HG02642 (cell line): ENCODE results near the gene RGS9.

Experiments used
- ATAC-seq: cut with Tn5 transposase; IDR thresholded peaks from one replicate; pipeline ENCODE4 v1.9.1; 2021; ENCODE audit warnings: mild to moderate bottlenecking; ENCODE audit not compliant: unreplicated experiment, poor library complexity

The RGS9 gene

DNA sequence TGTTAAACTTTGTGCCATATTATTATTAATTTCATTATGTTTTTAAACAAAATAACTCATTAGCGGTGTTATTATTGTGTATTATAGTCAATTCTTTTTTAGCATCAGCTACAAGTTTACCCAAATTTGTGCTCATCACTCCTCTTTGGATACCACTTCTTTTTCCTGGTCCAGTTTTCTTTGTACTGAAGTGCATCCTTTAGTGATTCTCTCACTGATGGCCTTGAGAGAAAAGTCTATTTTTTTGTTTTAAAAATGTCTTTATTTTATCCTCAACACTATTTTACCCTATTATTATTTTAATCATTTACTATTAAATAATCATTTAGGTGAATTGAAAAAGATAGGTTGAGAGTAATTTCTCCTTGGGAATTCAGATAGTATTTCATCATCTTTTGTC, 99.2 kb downstream of the RGS9 start:
- no peak for ATAC-seq

DNA sequence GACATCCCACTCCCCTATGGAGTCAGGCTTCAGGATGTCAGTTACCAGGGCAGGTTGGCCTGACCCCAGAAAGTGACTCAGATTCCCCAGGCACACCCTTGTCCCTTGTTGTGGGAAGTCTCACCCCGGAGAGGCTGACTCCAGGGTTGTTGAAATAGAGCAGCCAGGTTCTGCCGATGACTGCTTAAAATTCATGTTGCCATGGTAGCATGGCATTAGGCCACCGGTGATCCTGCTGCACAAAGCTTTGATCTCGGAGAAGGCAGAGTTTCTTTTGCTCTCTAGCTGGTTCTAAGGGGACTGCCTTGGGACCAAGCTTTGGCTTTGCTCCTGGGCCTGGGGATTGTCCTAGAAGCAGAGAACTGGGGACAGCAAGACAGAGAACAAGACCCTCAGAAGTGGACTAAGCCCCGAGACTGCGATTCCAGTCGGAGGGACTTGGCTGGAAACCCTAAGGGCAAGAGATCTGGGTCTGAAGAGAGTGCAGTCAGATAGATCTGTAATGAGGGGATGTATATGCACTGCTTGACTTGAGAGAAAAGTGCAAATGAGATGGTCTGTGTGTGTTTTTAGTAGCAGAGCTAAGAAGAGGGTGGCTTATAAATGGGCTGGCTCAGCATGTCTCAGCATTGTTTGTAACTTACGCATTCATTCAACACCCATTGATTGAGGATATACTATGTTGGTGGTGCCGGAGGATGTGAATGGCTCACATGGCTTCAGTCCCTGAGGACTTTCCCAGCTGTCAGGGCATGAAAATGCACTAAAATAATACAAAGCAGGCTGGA, 106.9 kb downstream of the RGS9 start:
- ATAC-seq: no peak

DNA sequence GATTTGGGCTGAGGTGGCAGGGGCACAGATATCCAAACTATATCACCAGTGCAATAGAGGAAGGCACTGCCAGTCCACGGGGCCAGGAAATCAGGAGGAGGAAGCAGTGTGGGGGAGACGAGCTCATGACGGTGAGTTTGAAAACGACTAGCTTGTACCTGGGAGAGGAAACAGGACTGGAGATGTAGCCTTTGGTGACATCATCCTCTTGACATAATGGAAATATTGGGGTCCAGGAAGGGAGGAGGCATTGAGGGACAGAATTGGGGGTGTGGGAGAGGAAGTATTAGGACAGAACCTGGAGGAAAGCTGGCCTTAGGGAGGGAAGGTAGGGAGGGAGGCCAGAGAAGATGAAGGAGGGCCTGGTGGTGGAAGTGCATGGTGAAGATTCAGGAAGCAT, 109.1 kb downstream of the RGS9 start:
- no peak for ATAC-seq

DNA sequence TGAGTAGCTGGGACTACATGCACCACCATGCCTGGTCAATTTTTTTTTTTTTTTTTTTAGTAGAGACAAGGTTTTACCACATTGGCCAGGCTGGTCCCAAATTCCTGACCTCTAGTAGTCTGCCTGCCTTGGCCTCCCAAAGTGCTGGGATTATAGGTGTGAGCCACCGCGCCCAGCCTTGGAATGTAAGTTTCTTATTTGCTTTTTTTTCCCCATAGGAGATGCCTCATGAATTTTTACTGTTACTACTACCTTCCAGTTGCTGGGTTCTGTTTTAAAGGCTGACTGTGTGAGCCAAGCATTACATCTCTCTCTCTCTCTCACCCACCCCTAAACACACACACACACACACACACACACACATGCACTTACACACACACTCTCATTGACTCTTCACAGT, 112.6 kb downstream of the RGS9 start:
- ATAC-seq: no peak

DNA sequence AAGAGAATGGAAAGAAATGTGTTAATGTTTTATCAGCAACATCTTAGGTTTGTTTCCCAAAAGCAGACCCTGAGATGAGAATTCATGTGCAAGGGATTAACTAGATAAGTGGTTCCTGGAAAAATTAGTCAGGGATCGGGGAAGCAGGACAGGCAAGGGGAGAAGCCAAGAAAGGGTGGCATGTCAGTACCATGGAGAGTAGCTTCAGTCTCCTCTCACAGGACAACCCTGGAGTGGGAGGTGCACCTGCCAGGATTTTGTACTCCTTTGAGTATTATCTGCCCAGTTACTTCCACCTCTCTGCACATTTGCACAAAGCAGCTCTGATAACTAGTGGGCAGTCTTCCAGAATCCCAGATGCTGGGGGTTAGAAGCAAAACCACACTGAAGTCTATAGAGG, 117.0 kb downstream of the RGS9 start:
- no peak for ATAC-seq

DNA sequence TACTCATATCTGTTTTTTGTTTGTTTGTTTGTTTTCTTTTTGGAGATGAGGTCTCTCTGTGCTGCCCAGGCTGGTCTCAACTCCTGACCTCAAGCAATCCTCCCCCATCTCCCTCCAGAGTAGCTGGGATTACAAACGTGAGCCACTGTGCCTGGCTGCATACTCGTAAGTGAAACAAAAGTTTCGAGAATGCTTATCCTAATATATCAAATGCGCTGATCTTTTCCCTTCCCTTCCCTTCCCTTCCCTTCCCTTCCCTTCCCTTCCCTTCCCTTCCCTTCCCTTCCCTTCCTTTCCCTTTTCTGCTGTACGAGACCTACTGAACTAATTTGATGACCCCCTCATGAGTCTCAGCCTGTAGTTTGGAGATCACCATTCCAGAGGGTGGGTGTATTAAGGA, 122.1 kb downstream of the RGS9 start:
- no peak for ATAC-seq

DNA sequence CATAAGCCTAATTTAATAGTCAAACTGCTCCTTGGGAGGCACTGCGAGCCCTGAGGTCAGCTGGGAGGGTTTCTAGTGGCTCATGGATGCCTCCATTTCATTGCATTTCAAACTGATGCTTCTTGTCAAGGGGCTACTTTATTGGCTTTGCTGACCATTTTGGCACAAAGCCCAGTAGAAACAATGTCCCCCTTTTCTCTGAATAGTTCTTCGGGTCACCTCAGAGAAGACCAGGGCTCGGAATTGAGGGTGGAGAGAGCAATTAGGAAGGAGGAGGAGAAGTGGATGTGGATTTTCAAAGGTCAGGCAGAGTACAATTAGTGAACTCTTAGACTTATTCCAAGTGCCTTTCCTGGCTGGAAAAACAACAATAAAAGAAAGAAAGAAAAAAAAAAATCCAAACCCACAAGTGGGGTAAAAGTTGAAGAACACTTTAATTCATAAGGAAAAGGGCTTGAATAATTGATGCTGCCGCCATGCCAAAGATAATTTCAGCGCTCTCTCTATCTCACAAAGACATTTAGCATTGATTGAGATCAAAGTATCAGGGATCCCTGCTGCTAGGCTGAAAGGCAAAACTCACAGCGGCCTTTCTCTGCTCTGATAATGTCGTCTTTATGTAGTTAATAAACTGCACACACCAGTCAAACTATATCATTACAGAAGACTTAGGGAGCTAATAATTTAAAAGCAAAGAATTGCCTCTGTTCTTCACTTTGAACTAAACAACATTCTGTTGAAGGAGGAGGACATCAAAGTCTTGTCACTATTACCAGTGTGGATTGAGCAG, 122.7 kb downstream of the RGS9 start:
- ATAC-seq: no peak

DNA sequence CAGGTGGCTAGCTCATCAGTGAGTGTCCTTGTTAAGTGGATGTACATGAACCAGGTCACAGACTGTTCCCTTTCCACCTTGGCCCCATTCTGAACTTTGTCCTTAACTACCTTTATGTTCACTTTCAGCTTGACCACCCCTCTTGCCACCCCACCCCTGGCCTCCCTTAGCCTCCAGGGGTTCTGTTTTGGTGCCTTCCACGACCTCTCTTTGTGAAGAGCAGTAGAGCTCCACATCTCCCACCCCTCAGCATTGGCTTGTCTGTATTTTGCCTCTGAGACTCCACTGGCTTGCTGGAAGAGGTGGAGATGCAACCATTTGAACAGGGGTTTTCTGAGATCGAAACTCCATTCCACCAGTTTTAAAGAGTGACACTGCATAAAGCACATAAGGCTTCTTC, 123.5 kb downstream of the RGS9 start:
- no peak for ATAC-seq

DNA sequence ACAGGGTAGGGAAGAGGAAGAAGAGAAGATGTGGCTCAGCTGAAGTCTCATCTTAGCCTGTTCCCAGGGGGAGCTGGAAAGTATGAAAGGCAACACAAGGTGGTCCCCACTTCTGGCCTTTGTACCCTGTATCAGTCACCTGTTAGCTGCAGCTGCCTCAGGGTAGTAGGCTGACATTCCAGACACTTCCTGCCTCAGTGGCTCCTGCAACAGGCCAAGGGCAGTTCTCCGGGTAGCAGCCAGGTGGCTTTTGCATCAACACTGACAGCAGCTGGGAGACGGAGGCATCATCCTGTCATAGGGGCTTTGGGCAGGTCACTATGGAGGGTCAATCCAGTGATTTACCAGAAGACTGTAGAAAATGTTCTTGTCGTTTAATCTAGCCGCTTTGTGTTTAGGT, 124.0 kb downstream of the RGS9 start:
- ATAC-seq: no peak

DNA sequence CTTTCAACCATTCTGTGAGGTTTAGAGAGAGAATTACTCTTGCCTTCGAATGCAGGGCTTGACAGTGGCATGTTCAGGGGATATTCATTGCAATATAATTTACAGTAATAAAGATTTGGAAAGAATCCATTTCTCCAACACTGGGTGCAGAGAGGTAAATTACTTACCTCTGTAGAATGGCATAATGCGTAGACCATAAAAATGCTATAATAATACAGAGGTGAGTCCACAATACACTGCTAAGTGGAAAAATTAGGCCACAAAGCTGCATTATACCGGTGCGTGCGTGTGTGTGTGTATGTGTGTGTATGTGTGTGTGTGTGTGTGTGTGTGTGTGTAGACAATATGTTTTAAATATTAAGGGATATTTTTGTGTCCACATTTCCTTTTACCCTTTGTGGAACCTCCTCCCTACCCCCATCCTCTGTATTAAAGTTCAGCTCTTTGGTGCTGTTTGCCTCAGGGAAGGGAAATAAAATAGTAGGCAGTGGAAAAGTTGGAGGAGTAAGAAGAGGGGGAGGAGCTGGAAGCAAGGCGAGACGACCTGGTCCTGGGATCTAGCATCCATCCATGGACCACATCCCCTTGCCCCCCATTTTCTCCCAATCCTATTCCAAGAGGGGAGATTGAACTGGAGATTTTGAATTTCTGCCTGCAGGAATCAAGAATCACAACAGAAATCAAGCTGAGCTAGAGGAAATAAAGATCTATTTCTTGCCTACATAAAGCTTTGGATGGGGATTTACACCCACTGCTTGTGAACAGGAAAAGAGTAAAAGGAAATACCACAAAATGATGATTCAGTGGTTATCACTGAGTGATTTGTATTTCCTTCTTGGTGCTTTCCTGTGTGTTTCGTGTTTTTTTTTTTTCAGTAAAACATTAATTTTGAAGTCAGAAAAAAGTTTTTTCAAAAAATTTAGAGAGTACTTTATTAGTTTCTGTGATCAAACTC, 124.8 kb downstream of the RGS9 start:
- ATAC-seq: no peak

DNA sequence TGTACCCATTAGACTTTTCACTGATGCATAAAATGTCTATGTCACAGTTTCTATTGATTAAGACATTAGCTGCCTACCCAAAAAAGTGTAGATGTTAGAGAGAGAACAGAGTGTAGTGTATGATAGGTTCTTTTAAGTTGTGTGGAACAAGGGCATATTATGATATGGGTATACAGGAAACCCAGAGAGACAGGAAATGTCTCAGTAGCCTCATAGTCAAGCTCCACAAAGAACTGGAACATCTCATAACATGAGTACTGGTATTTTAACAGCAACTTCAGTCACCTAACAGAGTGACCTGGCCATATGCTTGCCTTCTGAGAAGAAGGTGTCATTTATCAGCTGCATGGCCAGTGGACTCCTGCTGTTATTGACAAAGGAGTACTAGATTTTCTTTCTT, 128.1 kb downstream of the RGS9 start:
- ATAC-seq: no peak

DNA sequence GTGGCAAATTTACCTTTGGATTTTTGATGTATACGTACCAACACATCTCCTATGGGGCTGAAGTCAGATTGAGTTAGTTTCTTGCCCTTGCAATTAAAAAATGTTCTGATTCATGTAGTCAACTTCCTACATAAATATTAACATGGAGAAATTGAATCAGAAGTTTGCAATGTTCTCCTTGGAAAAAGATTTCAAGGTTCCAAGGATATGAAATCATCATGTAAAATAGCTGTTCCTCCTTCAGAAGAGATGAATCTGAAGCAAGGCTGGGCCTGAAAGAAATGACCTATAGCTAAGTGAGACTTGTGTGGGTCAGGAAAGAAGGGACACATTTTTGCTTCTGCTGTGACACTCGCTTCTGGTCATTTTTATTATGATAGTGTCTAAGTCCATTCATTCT, 131.7 kb downstream of the RGS9 start:
- ATAC-seq: no peak

DNA sequence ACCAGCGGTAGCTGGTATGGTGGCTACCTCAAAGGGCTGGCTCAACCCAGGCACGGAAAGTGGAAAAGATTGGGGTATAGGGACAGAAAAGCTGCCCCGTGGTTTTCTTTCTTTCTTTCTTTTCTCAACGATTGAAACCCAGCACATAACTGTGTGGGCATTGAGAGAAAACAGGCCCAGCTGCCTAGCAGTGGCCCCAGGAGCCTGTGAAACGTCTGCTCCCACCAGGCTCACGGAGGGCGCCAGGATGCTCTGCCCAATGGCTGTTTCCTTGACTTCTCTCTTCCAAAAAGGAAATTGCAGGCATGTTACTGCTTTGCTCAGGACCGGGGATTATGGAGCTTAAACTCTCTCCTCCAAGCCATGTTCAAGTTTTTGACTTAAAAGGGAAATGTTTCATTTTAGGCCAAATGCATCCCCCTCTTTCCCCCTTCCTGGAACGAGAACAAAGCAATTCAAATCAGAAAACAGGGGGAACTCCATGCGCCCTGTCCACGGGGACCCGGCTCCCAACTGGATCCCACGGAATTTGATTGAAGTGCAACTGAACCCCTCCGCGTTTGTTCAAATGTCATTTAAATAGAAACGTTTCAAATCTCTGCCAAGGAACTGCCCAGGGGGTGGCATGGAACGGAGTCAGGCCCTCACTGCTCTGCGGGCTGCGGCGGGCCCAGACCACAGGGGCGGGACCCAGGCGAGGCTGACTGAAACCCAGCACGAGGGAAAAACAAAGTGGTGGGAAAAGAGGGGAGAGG, 133.5 kb downstream of the RGS9 start:
- no peak for ATAC-seq

DNA sequence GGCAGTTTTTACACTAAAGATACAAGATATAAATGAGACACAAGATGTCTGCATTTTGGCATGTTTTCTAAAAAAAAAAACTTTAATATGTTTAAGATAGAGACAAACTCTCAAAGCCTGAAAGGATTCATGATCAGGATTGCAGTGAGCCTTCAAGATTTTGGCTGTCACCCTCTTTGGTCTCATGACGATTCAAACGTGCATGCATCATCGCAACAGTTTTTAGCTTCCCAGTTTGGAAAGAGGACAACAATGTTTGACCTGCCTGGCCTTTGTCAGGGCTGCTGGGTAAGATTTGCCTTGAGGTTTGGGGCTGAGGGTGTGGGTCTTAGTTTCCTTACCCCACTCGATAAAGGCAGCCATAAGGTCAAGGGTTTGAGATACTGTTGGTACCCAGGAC, 134.1 kb downstream of the RGS9 start:
- ATAC-seq: no peak
